AG04449 (cell line): Measurements from ENCODE around the gene EXOC4.
"Not testable (repeated sequence)": the region's sequence is repeated elsewhere in the genome, so short reads cannot be mapped to it uniquely, and the experiment has no call there.

Experiments used
- CTCF ChIA-PET: fragments of 350-600 bp; formaldehyde crosslinking; extraction: SDS; loops from one replicate; lab custom pipeline; 2021; ENCODE audit warnings: antibody characterized with exemption; lab: Yijun Ruan, JAX
- POLR2A ChIA-PET: fragments of 400-600, 350-600 bp; formaldehyde crosslinking; extraction: SDS; loops from one replicate; lab custom pipeline; 2020; ENCODE audit warnings: antibody characterized with exemption, inconsistent platforms; lab: Yijun Ruan, JAX
- DNase-seq: peaks from one replicate; pipeline ENCODE4 v3.0.0-alpha.2; 2010; ENCODE audit warnings: low read depth, low spot score
- H3K4me3 ChIP-seq: 2 replicates; pipeline ENCODE4 v1.5.1; 2011; ENCODE audit warnings: low read depth, mild to moderate bottlenecking, control low read depth, low read length
- TF ChIP-seq, protein P1 (sequence below): IDR thresholded peaks from one replicate; pipeline ENCODE4 v1.5.1; 2011; ENCODE audit warnings: mild to moderate bottlenecking, moderate library complexity, low read length, control low read depth, inconsistent platforms; ENCODE audit not compliant: insufficient read depth; ENCODE audit errors: missing control alignments

Gene EXOC4

DNA sequence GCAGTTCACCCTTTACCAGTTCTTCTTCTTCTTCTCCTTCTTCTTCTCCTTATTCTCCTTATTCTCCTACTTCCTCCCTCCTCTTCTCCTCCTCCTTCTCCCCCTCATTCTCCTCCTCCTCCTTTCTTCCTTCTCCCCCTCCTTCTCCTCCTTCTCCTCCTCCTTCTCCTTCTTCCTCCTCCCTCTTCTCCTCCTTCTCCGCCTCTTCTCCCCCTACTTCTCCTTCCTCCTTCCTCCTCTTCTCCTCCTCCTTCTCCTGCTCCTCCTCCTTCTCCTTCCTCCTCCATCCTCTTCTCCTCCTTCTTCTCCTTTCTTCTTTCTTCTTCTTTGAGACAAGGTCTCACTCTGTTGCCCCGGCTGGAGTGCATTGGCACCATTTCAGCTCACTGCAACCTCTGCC lies 816.3 kb downstream of the EXOC4 start:
- H3K4me3 ChIP-seq = no peak overlapping the region
- ChIA-PET POLR2A (no interaction called here), CTCF (no interaction called here)
- DNase-seq = no peak
- TF ChIP-seq, protein P1, sequence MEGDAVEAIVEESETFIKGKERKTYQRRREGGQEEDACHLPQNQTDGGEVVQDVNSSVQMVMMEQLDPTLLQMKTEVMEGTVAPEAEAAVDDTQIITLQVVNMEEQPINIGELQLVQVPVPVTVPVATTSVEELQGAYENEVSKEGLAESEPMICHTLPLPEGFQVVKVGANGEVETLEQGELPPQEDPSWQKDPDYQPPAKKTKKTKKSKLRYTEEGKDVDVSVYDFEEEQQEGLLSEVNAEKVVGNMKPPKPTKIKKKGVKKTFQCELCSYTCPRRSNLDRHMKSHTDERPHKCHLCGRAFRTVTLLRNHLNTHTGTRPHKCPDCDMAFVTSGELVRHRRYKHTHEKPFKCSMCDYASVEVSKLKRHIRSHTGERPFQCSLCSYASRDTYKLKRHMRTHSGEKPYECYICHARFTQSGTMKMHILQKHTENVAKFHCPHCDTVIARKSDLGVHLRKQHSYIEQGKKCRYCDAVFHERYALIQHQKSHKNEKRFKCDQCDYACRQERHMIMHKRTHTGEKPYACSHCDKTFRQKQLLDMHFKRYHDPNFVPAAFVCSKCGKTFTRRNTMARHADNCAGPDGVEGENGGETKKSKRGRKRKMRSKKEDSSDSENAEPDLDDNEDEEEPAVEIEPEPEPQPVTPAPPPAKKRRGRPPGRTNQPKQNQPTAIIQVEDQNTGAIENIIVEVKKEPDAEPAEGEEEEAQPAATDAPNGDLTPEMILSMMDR = no peak

DNA sequence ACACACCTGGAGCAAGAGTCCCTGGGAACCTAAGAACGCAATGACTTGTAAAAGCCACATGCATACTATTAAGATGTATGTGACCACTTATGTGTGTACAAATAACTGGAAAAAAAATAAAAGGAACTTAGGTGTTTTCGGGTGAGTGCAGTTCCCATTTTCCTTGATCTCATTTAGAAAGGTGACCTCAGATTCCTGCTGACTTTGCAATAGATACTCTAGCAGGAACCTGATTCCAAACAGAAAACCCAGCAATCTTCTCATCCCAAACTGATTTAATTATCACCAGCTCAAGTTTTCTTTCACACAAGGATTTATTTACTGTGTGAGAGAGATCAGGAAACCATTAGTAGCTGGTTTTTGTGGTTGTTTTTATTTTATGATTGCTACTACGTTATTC lies 817.8 kb downstream of the EXOC4 start:
- ChIA-PET CTCF (interaction anchor here (0.8 kb wide), 1 partner anchor 15 kb away, joined by 3 read pairs; no protein-coding TSS in a partner anchor), POLR2A (no interaction called here)

DNA sequence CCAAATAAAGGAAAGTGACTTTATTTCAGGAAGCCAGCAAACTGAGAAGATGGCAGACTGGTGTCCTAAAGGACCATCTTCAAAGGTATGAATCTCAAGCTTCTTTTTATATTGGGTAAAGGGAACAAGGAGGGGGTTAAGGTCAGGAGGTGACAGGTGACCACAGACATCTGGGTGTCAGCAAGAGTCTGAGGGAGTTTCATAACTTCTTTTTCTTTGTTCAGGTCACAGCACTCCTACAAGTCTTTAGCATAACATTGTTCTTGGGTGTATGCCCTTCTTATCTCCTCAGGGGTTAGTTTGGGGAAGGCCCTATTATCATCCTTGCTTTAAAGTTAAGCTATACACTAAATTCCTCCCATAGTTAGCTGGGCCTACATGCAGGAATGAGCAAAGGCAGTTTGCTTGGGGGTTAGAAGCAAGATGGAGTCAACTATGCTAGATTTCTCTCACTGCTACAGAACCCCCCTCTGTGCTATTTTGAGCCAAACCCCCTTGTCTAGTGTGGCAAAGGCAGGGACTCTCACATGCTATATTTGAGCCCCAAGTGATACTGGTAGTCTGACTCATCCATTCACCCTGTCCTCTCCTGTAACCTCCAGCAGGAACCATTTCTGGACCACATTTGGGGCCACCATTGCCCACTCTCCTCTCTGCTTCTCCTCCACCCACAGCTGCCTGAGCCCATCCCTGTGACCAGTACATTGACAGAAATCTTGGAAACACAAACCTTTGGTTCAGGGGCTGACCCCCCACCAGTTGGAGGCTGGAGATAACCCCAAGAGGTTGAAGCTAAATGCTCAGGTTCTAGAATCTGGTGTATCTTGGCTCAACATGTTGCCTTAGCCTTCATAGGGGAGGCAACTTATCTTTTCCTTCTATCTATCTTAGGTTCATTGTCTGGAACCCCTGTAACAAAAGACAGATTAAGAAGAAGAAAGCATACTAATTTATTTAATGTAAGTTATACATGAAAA lies 818.8 kb downstream of the EXOC4 start:
- ChIA-PET POLR2A (no interaction called here), CTCF (interaction anchor here (0.8 kb wide), 1 partner anchor 14 kb away, joined by 3 read pairs; no protein-coding TSS in a partner anchor)
- no peak for DNase-seq

More for the DNA sequence above, 817.8 kb downstream of the EXOC4 start:
- TF ChIP-seq, protein P1 = no peak
- H3K4me3 ChIP-seq = no peak overlapping the region
- DNase-seq = no peak

DNA sequence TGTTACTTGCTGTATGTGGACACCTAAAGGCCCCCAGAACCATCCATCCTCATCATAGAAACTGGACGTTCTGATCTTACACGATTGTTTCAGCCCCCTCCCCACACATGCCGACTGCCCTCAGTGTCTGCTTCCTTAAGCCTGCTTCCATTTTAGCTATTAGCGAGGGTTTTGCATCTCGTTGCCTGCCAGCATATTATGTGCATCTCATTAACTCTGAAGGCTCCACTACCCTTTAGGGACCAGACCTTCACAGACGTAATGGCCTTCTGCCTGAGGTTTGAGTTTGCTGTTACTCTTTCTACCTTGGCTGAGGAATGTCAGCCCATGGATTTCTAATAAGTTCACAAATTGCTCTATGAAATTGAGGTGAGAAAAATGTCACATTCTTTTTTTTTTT lies 820.4 kb downstream of the EXOC4 start:
- POLR2A ChIA-PET = no interaction called here
- TF ChIP-seq, protein P1 = no peak
- no peak for DNase-seq
- CTCF ChIA-PET = no interaction called here
- H3K4me3 ChIP-seq = no peak overlapping the region

More for the DNA sequence above, 818.8 kb downstream of the EXOC4 start:
- TF ChIP-seq, protein P1 = no peak
- no peak overlapping the region for H3K4me3 ChIP-seq

DNA sequence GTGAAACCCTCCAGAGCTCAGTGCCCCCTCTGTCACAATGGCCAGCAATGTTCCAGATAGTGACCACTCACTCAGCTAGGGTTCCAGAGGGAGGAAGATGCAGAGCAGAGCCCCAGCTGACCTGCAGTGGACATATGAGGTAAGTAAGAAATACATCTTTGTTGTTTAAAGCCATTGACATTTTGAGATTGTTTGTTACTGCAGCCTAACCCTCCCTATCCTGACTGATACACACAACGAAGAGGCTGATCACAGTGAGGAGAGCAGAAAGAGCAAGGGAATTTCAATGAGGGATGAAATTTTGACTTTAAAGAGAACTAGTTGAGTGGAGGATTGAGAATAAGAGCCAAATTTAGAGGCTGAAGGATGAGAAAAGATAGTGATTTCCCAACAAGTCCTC lies 822.9 kb downstream of the EXOC4 start:
- POLR2A ChIA-PET = no interaction called here
- CTCF ChIA-PET = no interaction called here
- TF ChIP-seq, protein P1 = no peak
- H3K4me3 ChIP-seq = no peak overlapping the region
- no peak for DNase-seq

DNA sequence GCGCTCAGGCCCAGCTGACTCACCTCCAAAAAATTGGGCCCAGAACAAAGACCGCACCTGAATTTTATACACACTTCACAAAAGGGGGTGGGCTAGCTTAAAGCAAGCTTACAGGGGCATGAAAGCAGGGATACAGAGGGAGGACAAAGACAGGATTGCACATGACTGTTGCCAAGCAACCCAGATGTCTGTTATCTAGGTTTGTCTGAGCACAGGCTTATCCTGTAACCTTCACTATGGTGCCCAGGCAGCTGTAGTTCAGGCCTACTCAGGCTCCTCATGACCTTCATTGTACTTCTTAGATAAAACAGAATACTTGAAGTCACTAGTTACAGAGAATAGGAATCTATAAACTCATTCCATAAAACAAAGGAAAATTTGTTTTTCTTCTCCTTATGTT lies 824.7 kb downstream of the EXOC4 start:
- H3K4me3 ChIP-seq, POLR2A ChIA-PET: not testable (repeated sequence)

More for the DNA sequence above, 824.7 kb downstream of the EXOC4 start:
- DNase-seq, CTCF ChIA-PET: not testable (repeated sequence)
